Smooth muscle cell (in vitro differentiated cells): Measurements from ENCODE around the gene PRPH2. TPM values are rescaled to one million over a fixed set of nuclear protein-coding genes. Genes with fewer than 3 reads are reported as not detected.

Experiments used
- DNase-seq: peaks from one replicate; lab custom pipeline; 2025; ENCODE audit not compliant: unreplicated experiment; lab: John Stamatoyannopoulos, UW
- H2AFZ ChIP-seq: fragments of 200-600 bp; sonication (generic); 2 replicates; pipeline ENCODE4 v1.6.0; 2016; ENCODE audit warnings: antibody characterized with exemption, low read depth, mild to moderate bottlenecking
- H3F3A ChIP-seq: fragments of 200-600 bp; sonication (generic); 2 replicates; pipeline ENCODE4 v1.6.0; 2017; ENCODE audit warnings: antibody characterized with exemption, low read depth
- H3K27ac ChIP-seq: fragments of 200-600 bp; sonication (generic); 2 replicates; pipeline ENCODE4 v1.5.1; 2016; ENCODE audit warnings: low read depth, mild to moderate bottlenecking
- H3K27me3 ChIP-seq: fragments of 200-600 bp; sonication (generic); 2 replicates; pipeline ENCODE4 v1.6.1; 2016; ENCODE audit warnings: low read depth, mild to moderate bottlenecking
- H3K36me3 ChIP-seq: fragments of 200-600 bp; sonication (generic); 2 replicates; pipeline ENCODE4 v1.5.1; 2016; ENCODE audit warnings: low read depth
- H3K4me1 ChIP-seq: fragments of 200-600 bp; sonication (generic); 2 replicates; pipeline ENCODE4 v1.5.1; 2016; ENCODE audit warnings: low read depth
- H3K4me2 ChIP-seq: fragments of 200-600 bp; sonication (generic); 2 replicates; pipeline ENCODE4 v1.6.0; 2016; ENCODE audit warnings: mild to moderate bottlenecking
- H3K4me3 ChIP-seq: fragments of 200-600 bp; sonication (generic); 2 replicates; pipeline ENCODE4 v1.5.1; 2016; ENCODE audit warnings: mild to moderate bottlenecking
- H3K79me2 ChIP-seq: fragments of 200-600 bp; sonication (generic); 2 replicates; pipeline ENCODE4 v1.6.0; 2016; ENCODE audit warnings: low read depth, mild to moderate bottlenecking
- H3K9ac ChIP-seq: fragments of 200-600 bp; sonication (generic); 2 replicates; pipeline ENCODE4 v1.6.0; 2016; ENCODE audit warnings: low read depth
- H3K9me3 ChIP-seq: fragments of 200-600 bp; sonication (generic); replicated peaks from 2 replicates; pipeline ENCODE4 v1.5.1; 2016; ENCODE audit warnings: low read depth
- H4K20me1 ChIP-seq: fragments of 200-600 bp; sonication (generic); 2 replicates; pipeline ENCODE4 v1.6.0; 2016; ENCODE audit warnings: low read depth
- CTCF ChIP-seq: fragments of 200-600 bp; sonication (generic); IDR thresholded peaks from 2 replicates; pipeline ENCODE4 v1.5.1; 2017; ENCODE audit warnings: borderline replicate concordance, mild to moderate bottlenecking, antibody characterized with exemption; ENCODE audit not compliant: insufficient read depth, poor library complexity, severe bottlenecking
- WGBS: methylation state at CpG from one replicate; pipeline ENCODE4 v1.1.7; 2016; ENCODE audit warnings: low lambda C conversion rate; 5-methylcytosine and 5-hydroxymethylcytosine counted together
- polyA plus RNA-seq: library from polyadenylated mRNA; unstranded; fragments of >200 nt; fragmentation: Nextera tagmentation; extraction: Ambion mirVana; gene quantifications from 2 replicates; pipeline ENCODE4 v1.2.1, GENCODE V29; 2016
- total RNA-seq: library from RNA; depleted of rRNA; stranded (reverse); fragments of >200 nt; gene quantifications from 2 replicates; pipeline ENCODE4 v1.2.3, GENCODE V29; 2014

The PRPH2 gene
- total and polyA plus RNA-seq, 2 experiments from 2014 or later: not detected

DNA sequence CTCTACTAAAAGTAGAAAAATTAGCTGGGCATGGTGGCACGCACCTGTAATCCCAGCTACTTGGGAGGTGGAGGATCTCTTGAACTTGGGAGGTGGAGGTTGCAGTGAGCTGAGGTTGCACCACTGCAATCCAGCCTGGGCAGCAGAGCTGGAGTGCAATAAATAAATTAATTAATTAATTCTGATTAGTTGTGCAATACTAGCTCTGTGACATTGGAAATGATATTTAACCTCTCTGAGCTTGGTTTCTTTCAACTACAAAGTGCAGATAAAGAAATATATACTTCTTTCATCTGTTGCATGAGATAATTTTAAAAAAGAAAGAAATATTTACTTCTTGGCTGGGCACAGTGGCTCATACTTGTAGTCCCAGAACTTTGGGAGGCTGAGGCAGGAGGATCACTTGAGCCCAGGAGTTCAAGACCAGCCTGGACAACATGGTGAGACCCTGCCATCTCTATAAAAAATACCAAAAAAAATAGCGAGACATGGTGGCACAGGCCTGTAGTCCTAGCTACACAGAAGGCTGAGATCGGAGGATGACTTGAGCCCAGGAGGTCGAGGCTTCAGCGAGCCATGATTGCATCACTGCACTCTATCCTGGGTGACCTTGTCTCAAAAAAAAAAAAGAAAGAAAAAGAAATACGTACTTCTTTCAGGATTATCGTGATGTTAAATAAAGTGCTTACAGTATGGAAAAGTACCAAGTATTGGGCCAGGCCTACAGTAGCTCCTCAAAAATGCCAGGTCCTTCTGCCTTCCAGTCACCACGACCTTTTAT lies 39.1 kb upstream of the PRPH2 start:
- no peak overlapping the region for H2AFZ ChIP-seq
- H3K27me3 ChIP-seq: no peaks in the 10 kb centered on the region
- H3K4me1 ChIP-seq: no peaks in the 10 kb centered on the region
- no peaks in the 10 kb centered on the region for H4K20me1 ChIP-seq
- DNase-seq: no peak
- H3K36me3 ChIP-seq: no peaks in the 10 kb centered on the region
- no peaks in the 10 kb centered on the region for H3F3A ChIP-seq
- no peak overlapping the region for H3K27ac ChIP-seq
- TF ChIP-seq CTCF: no peak
- H3K79me2 ChIP-seq: no peaks in the 10 kb centered on the region
- WGBS: 89% methylated on average over 8 of the region's 8 CpGs
- H3K9ac ChIP-seq: no peak overlapping the region
- no peak overlapping the region for H3K4me2 ChIP-seq
- no peaks in the 10 kb centered on the region for H3K9me3 ChIP-seq
- no peak overlapping the region for H3K4me3 ChIP-seq

DNA sequence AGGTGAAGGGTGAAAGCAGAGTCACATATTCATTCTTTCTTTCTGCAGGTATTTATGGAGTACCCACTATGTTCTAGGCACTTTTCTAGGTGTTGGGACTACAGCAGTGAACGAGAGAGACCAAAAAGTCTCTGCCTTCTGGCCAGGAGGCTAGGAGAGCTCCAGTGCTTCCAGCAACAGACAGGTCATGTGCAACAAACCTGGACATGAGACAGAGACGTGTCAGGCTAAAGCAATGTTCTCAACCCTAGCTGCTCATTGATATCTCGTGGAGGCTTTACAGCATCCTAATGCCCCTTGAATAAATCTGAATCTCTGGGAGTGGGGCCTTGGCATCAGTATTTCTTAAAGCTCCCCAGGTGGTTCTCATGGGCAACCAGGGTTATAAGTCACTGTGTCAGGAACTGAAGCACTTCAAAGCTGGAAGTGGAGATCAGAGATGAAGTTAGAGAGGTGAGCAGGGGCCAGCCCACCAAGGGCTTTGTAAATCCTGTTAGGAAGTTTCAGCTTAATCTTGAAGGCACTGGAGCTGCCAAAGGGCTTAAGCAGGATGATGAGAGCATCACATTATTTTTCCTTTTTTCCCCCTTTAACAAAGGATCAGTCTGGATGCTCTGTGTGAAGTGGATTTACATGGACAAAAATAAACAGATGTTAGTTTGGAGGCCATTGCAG lies 36.5 kb upstream of the PRPH2 start:
- Histone ChIP-seq H3K27me3 (no peaks in the 10 kb centered on the region), H3K36me3 (no peaks in the 10 kb centered on the region), H3K27ac (no peak overlapping the region), H3K9me3 (no peaks in the 10 kb centered on the region), H4K20me1 (peaks cover 3% of the 10 kb centered on the region), H2AFZ (no peak overlapping the region), H3K4me3 (no peak overlapping the region), H3K9ac (no peak overlapping the region), H3F3A (no peaks in the 10 kb centered on the region), H3K4me2 (no peak overlapping the region), H3K79me2 (no peaks in the 10 kb centered on the region), H3K4me1 (no peaks in the 10 kb centered on the region)
- WGBS: 89% methylated on average over 3 of the region's 3 CpGs
- no peak for DNase-seq
- no peak for TF ChIP-seq CTCF

GRCh38 chr6:42756722-42757121 lies 34.3 kb upstream of the PRPH2 start:
- H3K4me1 ChIP-seq: no peaks in the 10 kb centered on the region
- no peak for DNase-seq
- no peaks in the 10 kb centered on the region for H3K27me3 ChIP-seq
- no peak overlapping the region for H3K4me2 ChIP-seq
- H2AFZ ChIP-seq: no peak overlapping the region
- H3K79me2 ChIP-seq: no peaks in the 10 kb centered on the region
- no peaks in the 10 kb centered on the region for H3K36me3 ChIP-seq
- H3K27ac ChIP-seq: no peak overlapping the region
- no peaks in the 10 kb centered on the region for H3F3A ChIP-seq
- H4K20me1 ChIP-seq: peaks cover 3% of the 10 kb centered on the region
- no peaks in the 10 kb centered on the region for H3K9me3 ChIP-seq
- TF ChIP-seq CTCF: no peak
- WGBS: 93% methylated on average over 2 of the region's 7 CpGs
- no peak overlapping the region for H3K9ac ChIP-seq
- H3K4me3 ChIP-seq: no peak overlapping the region

DNA sequence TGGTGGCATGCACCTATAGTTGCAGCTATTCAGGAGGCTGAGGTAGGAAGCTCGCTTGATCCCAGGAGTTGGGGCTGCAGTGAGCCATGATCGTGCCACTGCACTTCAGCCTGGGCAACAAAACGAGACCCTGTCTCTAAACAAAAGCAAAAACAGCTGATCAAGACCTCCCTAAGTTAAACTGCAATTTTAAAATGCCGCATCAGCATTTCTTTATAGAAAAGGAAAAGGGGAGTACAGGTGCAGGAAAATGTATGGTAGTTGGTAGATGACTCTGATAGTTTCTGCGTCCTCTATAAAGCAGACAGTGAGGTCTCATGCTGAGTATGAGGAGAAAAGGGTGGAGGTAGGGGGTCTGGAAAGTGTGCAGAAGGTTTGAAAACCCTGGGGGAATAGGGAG lies 32.4 kb upstream of the PRPH2 start:
- H3F3A ChIP-seq: no peaks in the 10 kb centered on the region
- no peak overlapping the region for H2AFZ ChIP-seq
- no peaks in the 10 kb centered on the region for H3K9me3 ChIP-seq
- no peaks in the 10 kb centered on the region for H3K4me1 ChIP-seq
- no peaks in the 10 kb centered on the region for H3K36me3 ChIP-seq
- H3K27me3 ChIP-seq: no peaks in the 10 kb centered on the region
- H4K20me1 ChIP-seq: peaks cover 3% of the 10 kb centered on the region
- TF ChIP-seq CTCF: no peak
- no peak overlapping the region for H3K4me2 ChIP-seq
- H3K79me2 ChIP-seq: peaks cover 2% of the 10 kb centered on the region
- DNase-seq: no peak
- H3K27ac ChIP-seq: no peak overlapping the region
- 91% methylated on average over 5 of the region's 5 CpGs for WGBS
- H3K4me3 ChIP-seq: no peak overlapping the region
- no peak overlapping the region for H3K9ac ChIP-seq
